HEK293T (cell line): ENCODE results near the gene AGBL1.

Experiments used
- ARNT ChIP-seq: fragments of 450-650 bp; IDR thresholded peaks from 2 replicates; pipeline ENCODE4 v1.6.1; 2017; ENCODE audit warnings: mild to moderate bottlenecking
- BHLHE40 ChIP-seq: fragments of 450-650 bp; IDR thresholded peaks from 2 replicates; pipeline ENCODE4 v1.6.1; 2016; ENCODE audit warnings: mild to moderate bottlenecking, moderate library complexity, borderline replicate concordance
- ELF4 ChIP-seq: fragments of 450-650 bp; IDR thresholded peaks from 2 replicates; pipeline ENCODE4 v1.6.1; 2017; ENCODE audit warnings: antibody characterized with exemption
- FOXA1 ChIP-seq: fragments of 450-650 bp; IDR thresholded peaks from 2 replicates; pipeline ENCODE4 v1.6.1; 2016; ENCODE audit warnings: mild to moderate bottlenecking
- FOXK2 ChIP-seq: fragments of 450-650 bp; IDR thresholded peaks from 2 replicates; pipeline ENCODE4 v1.6.1; 2016; ENCODE audit warnings: mild to moderate bottlenecking
- SP1 ChIP-seq: fragments of 450-650 bp; IDR thresholded peaks from 2 replicates; pipeline ENCODE4 v1.6.1; 2017
- TARDBP ChIP-seq: fragments of 450-650 bp; IDR thresholded peaks from 2 replicates; pipeline ENCODE4 v1.6.1; 2016

- TF ChIP-seq SP1 (no peak), BHLHE40 (no peak), TARDBP (no peak), FOXK2 (no peak), ELF4 (no peak), ARNT (no peak), FOXA1 (no peak)
These were observed 134.2 kb downstream of the AGBL1 start for GRCh38 chr15:86213888-86214287.
